GM12892 (cell line): ENCODE measurements around the gene ECT2.
A peak's percentile ranks its signal among the peaks of the same experiment; 100 is the strongest.

ENCODE experiments used
- DNase-seq: peaks from one replicate; pipeline ENCODE4 v3.0.0; 2011; ENCODE audit not compliant: insufficient read length
- FAIRE-seq: peaks from 2 replicates; lab custom pipeline; 2011; peaks lifted over from hg19 to GRCh38; lab: Jason Lieb, UNC
- POLR2A ChIP-seq: IDR thresholded peaks from 2 replicates; pipeline ENCODE4 v1.6.1; 2011; ENCODE audit warnings: low read depth, low read length, control low read depth
- POLR2AphosphoS5 ChIP-seq: IDR thresholded peaks from 2 replicates; pipeline ENCODE4 v1.6.1; 2011; ENCODE audit warnings: low read depth, low read length, control low read depth
- TAF1 ChIP-seq: IDR thresholded peaks from 2 replicates; pipeline ENCODE4 v1.6.1; 2011; ENCODE audit warnings: low read depth, mild to moderate bottlenecking, control low read depth, low read length, borderline replicate concordance

Gene ECT2

DNA sequence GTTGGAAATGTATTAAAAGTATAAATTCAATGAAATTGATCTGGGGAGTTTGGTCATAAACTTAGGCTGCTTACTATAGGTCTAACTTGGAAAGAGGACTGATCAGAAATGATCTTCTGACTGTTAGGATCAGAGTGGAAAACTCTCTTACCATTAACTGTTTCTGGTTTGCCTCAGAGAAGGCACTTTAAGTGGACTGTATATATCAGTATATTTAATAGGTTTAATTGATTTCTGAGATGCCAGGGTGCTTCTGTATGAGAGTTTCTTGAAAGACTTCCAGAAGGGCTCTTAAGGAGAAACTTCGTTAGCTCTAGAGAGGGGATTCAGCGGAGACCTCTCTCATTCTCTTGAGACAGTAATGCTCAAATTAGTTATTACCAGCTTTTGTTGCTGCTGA lies 36.5 kb downstream of the ECT2 start:
- FAIRE-seq (no peak), DNase-seq (no peak)
- TF ChIP-seq POLR2AphosphoS5 = no peak
- no peak for TF ChIP-seq TAF1

DNA sequence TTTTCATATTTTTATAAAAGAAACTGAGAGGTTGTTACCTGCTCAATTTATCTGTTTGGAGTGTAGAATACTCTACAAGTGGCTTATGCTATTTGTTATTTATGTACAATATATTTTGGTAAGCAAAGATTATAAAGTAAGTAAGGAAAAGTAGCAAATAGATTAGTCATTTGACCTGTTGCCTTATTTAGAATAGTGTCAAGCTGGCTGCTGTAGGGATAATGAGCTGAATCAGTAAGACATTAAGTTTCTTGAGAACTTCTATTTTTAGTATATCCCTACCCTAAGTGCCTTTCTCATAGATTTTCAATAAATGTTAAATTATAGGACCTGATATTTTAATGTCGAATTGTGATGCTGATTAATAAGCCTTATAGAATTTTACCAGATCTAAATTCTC lies 37.2 kb downstream of the ECT2 start:
- no peak for DNase-seq
- no peak for FAIRE-seq
- no peak for TF ChIP-seq POLR2AphosphoS5
- no peak for TF ChIP-seq TAF1
- TF ChIP-seq POLR2A = no peak

DNA sequence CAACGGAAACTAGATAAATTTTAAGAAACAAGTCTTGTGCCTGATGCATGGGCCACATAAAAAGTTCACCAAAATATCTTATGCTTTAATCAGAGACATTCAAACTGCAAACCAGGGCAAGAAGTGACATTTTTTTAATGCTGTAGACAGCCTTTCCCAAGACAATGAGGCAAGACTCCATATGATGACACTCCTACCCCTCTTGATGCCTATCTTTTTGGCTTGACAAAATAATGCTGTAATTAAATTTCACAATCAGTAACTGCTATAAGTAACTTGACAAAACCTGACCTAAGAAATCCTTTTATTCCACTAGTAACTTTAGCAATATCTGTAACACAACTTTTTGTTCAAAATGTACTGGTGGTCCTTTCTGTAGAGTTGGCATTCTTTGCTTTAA lies 48.7 kb downstream of the ECT2 start:
- FAIRE-seq (no peak), DNase-seq (no peak)
- no peak for TF ChIP-seq POLR2AphosphoS5
- TF ChIP-seq TAF1 = no peak
- TF ChIP-seq POLR2A = no peak

DNA sequence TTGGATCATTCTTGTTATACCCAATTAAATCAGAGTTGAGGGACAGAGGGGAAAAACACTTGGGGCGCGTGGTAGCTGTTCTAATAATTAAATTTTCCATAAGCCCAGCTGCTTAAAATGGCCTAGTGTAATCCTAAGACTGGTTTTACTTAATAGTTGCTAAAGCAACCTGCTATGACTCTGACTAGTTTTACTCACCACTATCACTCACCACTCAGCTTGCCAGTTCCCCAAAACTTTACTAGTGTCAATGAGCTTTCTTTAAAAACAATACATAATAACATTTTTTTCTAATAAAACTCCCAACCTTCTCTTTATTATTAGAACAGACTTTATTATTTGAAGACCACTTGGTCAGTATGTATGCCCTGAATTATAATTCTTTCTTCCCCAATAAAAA lies 49.6 kb downstream of the ECT2 start:
- no peak for FAIRE-seq
- TF ChIP-seq POLR2A (no peak), POLR2AphosphoS5 (no peak), TAF1 (no peak)
- DNase-seq = no peak

DNA sequence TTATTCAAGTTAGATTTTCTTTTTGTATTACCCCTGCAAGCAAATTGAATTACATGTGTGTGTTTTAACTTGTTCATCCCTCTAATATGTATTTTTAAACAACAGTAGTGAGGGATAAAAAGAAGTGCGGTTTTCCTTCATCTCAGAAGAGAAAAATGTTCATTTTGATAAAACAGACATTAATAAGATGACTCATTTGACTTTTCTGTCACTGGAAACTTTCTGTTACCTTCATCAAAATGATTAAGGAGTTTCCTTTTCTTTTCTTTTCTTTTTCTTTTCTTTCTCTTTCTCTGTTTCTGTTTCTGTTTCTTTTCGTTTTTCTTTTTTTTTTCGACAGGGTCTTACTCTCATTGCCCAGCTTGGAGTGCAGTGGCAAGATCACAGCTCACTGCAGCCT lies 53.0 kb downstream of the ECT2 start:
- FAIRE-seq (no peak), DNase-seq (no peak)
- TF ChIP-seq POLR2AphosphoS5 (no peak), POLR2A (no peak), TAF1 (no peak)

DNA sequence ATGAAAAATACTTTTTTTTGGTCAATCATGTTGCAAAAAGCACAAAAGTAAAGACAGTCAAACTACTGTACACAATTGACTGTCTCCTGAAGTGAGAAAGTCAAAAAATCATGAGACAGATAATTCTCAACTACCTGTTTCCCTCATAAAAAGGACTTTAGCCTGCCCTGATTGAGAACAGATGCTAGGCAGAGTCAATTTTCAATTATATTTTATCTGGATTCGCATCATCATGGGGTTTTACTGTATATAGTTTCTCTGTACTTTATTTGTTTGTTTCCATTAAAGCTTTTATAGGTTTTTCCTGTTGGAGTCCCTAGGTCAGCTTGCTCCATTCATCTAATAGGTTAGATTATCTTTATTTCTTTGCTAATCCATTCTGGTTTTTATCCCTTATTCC lies 53.8 kb downstream of the ECT2 start:
- peak; percentile 53 for FAIRE-seq
- DNase-seq = no peak

DNA sequence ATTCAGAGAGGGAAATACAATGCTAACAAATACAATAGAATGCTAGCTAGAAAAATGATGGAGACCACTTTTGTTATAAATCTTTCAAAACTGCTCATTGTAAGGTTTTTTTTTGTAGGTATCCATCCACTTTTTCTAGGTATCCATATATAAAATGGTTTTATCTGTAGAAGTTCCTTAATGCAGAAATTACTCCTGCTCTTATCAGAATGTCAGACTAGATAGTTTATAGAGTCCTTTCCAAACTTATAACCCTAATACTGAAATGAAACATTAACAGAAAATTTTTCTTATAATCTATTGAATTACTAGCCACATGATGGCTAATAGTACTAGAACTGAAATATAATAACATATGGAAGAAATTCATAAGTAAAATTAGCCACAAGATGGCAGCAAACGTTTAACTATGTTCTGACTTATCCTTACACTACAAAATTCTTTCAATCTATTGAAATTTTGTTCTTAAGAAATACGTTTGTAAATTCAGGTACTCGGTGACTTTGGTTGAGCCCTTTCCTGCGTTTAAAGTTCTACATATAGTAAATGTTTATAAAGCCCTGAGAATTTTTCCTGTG lies 58.5 kb downstream of the ECT2 start:
- FAIRE-seq (no peak), DNase-seq (no peak)
- no peak for TF ChIP-seq POLR2A
- TF ChIP-seq TAF1 = no peak

More for the DNA sequence above, 53.8 kb downstream of the ECT2 start:
- no peak for TF ChIP-seq POLR2AphosphoS5
- no peak for TF ChIP-seq TAF1
- TF ChIP-seq POLR2A = no peak

DNA sequence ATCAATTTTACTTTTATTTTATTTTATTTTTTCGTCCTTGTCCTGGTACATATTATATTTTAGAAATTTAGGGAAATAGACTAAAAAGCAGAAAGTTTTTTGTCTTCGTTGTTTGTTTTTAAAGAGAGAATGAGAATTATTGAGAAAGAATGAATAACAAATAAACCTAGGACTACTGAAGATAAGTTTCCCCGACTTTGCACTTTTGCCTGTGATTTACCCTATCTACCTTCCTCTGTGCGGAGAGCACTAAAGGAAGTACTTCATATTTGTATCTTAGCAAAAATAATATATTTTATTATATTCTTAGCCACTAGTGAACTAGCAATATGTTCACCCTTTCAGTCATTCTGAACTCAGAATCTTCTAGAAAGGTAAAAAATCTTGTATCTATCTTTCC lies 60.6 kb downstream of the ECT2 start:
- no peak for DNase-seq
- TF ChIP-seq TAF1 (no peak), POLR2AphosphoS5 (no peak), POLR2A (no peak)
- FAIRE-seq = no peak

DNA sequence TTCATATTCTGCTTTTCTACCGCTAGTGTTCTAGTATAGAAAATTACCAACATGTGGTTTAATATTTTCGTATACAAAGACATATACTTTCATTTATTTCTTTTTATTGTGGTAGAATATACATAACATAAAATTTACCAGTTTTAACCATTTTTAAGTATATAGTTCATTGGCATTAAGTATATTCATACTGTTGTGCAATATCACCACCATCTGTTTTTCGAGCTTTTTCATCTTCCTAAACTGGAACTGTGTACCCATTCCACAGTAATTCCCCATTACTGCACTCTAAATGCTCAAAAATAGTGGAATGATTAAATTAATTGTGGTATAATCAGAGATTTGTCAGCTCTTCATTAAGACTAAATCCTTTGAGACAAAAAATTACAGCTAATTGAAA lies 62.9 kb downstream of the ECT2 start:
- DNase-seq = no peak
- no peak for FAIRE-seq
- TF ChIP-seq TAF1 (no peak), POLR2AphosphoS5 (no peak), POLR2A (no peak)

DNA sequence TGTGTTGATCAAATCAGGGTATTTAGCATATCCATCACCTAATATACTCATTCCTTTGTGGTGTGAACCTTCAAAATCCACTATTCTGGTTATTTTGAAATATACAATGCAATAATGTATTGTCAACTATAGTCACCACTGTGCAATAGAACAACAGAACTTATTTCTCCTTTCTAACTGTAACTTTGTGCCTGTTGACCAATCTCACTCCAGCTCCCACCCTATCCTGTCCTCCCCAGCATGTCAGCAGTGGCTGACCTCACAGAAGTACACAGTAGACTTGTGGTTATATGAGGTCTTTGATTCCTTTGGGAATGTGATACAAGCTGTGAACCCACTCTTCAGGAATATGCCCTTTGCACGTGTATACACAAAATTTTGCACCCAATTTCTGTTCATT lies 64.2 kb downstream of the ECT2 start:
- DNase-seq (no peak), FAIRE-seq (no peak)
- TF ChIP-seq TAF1 (no peak), POLR2A (no peak), POLR2AphosphoS5 (no peak)

DNA sequence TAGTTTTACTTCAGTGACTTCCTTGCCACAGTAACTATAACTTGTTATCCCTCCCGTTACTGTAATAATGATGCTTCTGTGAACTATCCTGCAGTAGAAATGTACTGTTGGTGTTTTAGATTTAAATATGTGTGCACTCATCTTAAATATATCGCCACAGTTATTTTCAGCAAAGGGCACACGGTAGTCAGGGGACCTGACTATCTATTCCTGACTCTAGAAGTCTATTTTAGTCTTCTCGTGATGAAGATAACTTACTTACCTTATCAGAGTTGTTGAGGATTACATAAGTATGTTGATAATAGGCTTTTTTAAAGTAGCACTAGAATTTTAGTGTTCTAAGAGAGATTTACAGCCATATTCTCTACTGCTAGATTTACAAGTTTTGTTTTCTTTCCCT lies 65.3 kb downstream of the ECT2 start:
- no peak for FAIRE-seq
- no peak for DNase-seq
- TF ChIP-seq POLR2AphosphoS5 (no peak), TAF1 (no peak), POLR2A (no peak)

DNA sequence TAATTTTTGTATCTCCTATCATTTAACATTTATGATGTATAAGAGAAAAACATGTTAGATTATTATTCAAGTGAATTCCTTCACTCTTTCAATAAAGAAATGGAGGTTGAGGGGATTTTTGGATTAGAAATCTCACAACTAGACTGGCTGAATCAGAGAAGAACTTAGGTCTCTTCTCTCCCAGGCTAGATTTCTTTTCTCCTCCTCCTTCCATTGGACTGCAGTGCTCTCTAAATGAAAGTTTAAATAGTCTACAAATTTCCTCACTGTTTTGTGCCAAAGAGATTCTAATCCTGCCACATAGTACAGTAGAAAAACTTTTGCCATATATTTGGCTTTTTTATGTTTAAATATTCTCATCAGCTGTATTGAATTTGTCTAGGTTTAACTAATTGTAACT lies 65.8 kb downstream of the ECT2 start:
- no peak for FAIRE-seq
- DNase-seq = no peak
- TF ChIP-seq POLR2A (no peak), POLR2AphosphoS5 (no peak), TAF1 (no peak)

DNA sequence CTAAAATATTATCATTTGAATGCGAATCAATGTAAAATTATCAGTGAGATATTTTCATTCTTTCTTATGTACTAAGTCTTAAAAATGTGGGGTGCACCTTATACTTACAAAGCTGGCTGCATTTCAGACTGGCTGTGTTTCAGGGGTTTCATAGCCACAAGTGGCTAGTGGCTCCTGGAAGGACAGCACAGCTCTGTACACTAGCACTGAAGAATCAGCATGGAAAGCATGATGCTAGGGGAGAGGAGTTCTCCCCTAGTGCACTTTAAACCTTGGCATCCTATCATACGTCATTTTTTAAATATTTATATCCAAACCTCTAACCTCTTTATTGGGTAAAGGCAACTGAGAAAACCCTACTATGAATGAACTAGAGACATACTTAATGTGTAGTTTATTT lies 66.4 kb downstream of the ECT2 start:
- no peak for DNase-seq
- TF ChIP-seq POLR2A (no peak), TAF1 (no peak), POLR2AphosphoS5 (no peak)
- FAIRE-seq = no peak
